Ascending aorta (tissue), 2 donors: ENCODE data around the gene BAG5. TPM values are rescaled to one million over a fixed set of nuclear protein-coding genes. Genes with fewer than 3 reads are reported as not detected.

Experiments
- DNase-seq, 2 donors: peaks; one replicate each; pipeline ENCODE4 v3.0.0-alpha.2; 2019; ENCODE audit warnings: low spot score in 2 of 2
- H3K27ac ChIP-seq, 2 donors: fragments of 200-600 bp; sonication (generic); one replicate each; pipeline ENCODE4 v1.5.1; 2016 to 2017; ENCODE audit warnings: mild to moderate bottlenecking in 1 of 2
- H3K27me3 ChIP-seq: fragments of 200-600 bp; sonication (generic); one replicate; pipeline ENCODE4 v1.5.1; 2017
- H3K36me3 ChIP-seq, 2 donors: fragments of 200-600 bp; sonication (generic); one replicate each; pipeline ENCODE4 v1.5.1; 2016
- H3K4me1 ChIP-seq, 2 donors: fragments of 200-600 bp; sonication (generic); one replicate each; pipeline ENCODE4 v1.5.1; 2016 to 2017; ENCODE audit warnings: mild to moderate bottlenecking in 1 of 2
- H3K4me3 ChIP-seq, 2 donors: fragments of 200-600 bp; sonication (generic); one replicate each; pipeline ENCODE4 v1.5.1; 2016 to 2017; ENCODE audit warnings: mild to moderate bottlenecking in 1 of 2
- H3K9me3 ChIP-seq, 2 donors: fragments of 200-600 bp; sonication (generic); one replicate each; pipeline ENCODE4 v1.5.1; 2016
- intact Hi-C: fragments of 100-400 bp; cut with DNase I; formaldehyde crosslinking; loops from one replicate; pipeline ENCODE4 v1.15.1; 2023
- total RNA-seq: library from RNA; depleted of rRNA; stranded (reverse); fragments of >200 nt; gene quantifications from one replicate; pipeline ENCODE4 v1.1.0, GENCODE V29; 2016
- TF ChIP-seq, protein P1 (sequence below), 3 experiments: fragments of 200-600 bp in 2 of 3; fragments of 450-650 bp in 1 of 3; sonication (generic) in 2 of 3; IDR thresholded peaks; one replicate each; pipeline ENCODE4 v1.5.1; 2016 to 2019; ENCODE audit warnings: antibody characterized with exemption in 3 of 3, mild to moderate bottlenecking in 1 of 3, moderate library complexity in 1 of 3

The BAG5 gene
- total RNA-seq, 1 donor from 2014 or later: 7.1 TPM

DNA sequence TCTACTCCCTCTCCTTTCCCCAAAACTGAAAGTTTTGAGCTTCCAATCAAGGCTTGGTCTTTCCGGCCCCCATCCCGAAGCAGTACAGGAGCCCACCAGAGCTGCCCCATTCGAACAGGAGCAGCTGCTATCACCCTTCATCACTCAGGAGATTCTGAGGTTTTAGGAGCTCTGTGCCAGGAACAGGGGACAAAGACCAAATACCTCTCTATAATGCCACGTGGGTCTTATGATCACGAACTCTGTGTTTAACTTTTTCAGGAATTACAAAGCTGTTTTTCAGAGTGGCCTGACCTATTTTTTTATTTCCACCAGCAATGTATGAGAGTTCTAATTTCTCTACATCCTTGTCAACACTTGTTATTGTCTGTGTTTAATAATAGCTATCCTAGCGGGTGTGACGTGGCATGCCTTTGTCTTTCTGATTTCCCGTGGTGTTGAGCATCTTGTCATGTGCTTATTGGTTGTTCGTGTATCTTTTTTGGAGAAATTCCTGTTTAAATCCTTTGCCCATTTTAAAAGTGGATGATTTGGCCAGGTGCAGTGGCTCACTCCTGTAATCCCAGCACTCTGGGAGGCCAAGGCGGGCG lies 22.0 kb upstream of the BAG5 start:
- DNase-seq: no peak
- TF ChIP-seq, protein P1, sequence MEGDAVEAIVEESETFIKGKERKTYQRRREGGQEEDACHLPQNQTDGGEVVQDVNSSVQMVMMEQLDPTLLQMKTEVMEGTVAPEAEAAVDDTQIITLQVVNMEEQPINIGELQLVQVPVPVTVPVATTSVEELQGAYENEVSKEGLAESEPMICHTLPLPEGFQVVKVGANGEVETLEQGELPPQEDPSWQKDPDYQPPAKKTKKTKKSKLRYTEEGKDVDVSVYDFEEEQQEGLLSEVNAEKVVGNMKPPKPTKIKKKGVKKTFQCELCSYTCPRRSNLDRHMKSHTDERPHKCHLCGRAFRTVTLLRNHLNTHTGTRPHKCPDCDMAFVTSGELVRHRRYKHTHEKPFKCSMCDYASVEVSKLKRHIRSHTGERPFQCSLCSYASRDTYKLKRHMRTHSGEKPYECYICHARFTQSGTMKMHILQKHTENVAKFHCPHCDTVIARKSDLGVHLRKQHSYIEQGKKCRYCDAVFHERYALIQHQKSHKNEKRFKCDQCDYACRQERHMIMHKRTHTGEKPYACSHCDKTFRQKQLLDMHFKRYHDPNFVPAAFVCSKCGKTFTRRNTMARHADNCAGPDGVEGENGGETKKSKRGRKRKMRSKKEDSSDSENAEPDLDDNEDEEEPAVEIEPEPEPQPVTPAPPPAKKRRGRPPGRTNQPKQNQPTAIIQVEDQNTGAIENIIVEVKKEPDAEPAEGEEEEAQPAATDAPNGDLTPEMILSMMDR (IDR thresholded peaks at IDR 0.05): no peak
- Histone ChIP-seq H3K9me3 (no peaks in the 10 kb centered on the region), H3K4me3 (no peak overlapping the region), H3K36me3 (peaks cover 10 to 22% of the 10 kb centered on the region in 2 donors), H3K4me1 (no peaks in the 10 kb centered on the region), H3K27ac (no peak overlapping the region), H3K27me3 (no peaks in the 10 kb centered on the region)
- intact Hi-C loops: no loop called here

DNA sequence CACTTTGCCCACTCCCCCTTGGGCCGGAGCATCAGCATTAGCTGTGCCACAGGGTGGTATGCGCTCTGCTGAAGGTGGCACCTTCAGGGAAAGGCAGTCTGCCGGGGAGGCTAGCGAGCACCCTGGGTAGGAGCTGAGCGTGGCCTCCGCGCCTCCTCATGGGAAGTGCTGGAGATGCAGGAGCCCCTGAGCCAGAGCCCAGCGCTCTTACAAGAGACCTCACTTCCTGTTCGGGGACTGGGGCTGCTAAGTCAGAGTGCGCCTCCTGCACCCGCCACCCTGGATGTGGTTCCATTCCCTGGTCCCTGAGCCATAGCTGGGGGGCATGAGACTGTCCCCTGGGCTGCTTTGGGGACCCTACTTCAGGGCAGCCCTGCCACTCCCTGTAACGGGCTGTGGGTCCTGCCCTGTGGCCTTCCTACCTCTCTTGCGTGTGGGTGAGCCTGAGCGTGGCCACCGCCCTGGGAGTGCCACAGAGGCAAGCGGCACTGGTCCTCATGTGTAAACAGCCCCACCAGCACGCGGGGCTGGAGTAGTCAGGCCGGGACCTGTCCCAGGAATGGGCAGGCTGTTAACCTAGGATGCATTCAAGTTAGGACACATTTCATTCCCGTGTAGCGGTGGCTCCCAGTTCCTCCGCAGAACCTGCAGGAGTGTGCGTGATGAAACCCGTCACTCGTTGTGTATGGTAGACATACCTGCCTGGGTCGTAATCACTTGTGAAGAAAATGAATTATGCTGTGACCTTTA lies 19.7 kb upstream of the BAG5 start:
- H3K9me3 ChIP-seq: no peaks in the 10 kb centered on the region
- H3K36me3 ChIP-seq: peaks cover 6 to 20% of the 10 kb centered on the region in 2 donors
- H3K27me3 ChIP-seq: no peaks in the 10 kb centered on the region
- H3K27ac ChIP-seq: no peak overlapping the region
- no peak overlapping the region for H3K4me3 ChIP-seq
- intact Hi-C loops: no loop called here
- TF ChIP-seq, protein P1 (IDR thresholded peaks at IDR 0.05): no peak
- H3K4me1 ChIP-seq: peaks cover 0 to 2% of the 10 kb centered on the region in 2 donors
- no peak for DNase-seq

DNA sequence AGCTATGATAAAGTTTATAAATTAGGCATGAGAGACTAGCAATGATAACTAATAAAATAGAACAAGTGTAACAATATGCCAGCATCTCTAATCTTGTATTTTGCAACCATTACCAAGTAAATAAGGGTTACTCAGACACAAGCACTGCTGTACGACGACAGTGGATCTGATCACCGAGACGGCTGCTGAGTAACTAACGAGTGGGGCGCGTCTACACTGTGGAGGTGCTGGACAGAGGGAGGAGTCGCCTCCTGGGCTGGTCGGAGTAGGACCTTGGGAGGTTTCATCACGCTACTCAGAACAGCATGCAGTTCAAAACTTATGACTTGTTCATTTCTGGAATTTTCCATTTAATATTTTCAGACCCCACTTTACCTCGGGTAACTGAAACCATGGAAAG lies 18.7 kb upstream of the BAG5 start:
- Histone ChIP-seq H3K27ac (no peak overlapping the region), H3K27me3 (no peaks in the 10 kb centered on the region), H3K4me1 (peaks cover 0 to 10% of the 10 kb centered on the region in 2 donors), H3K4me3 (no peak overlapping the region), H3K36me3 (peaks cover 6 to 20% of the 10 kb centered on the region in 2 donors), H3K9me3 (no peaks in the 10 kb centered on the region)
- TF ChIP-seq, protein P1 (IDR thresholded peaks at IDR 0.05): no peak
- intact Hi-C loops: no loop called here
- no peak for DNase-seq

DNA sequence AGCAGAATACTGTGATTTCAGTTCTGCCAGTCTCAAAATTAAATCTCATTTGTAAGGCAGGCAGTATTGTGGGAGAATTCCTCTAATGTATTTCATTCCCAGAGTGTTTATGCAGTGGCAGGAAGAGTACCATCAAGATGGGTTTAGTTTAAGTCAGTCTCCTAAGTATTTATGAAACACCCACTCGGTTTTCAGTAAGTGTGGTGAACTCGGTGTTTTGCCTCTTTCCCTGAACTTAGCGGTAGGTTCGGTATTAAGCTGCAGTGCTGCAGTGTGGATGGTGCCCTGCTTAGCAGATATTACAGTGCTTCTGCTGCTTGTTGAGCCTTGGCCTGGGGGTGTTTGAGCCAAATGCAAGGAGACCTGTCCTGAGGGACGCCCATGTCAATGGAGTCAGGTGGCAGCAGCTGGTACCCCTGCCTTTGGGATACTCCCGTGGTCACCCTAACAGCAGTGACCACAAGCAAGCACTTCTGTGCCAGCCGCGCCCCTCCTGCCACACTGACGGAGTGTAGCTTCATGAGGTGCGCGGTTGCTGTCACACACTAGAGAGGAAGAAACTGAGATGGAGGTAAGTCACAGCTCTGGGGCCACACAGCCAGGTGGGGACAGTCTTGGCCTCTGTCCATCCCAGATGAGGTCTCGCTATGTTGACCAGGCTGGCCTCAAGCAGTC lies 16.1 kb upstream of the BAG5 start:
- no peaks in the 10 kb centered on the region for H3K9me3 ChIP-seq
- no peaks in the 10 kb centered on the region for H3K27me3 ChIP-seq
- intact Hi-C loops: loop anchor here (10.0 kb wide), 1 partner anchor 336 kb away; no protein-coding TSS in a partner anchor
- no peak overlapping the region for H3K4me3 ChIP-seq
- H3K27ac ChIP-seq: no peak overlapping the region
- H3K4me1 ChIP-seq: peaks cover 0 to 14% of the 10 kb centered on the region in 2 donors
- no peak for DNase-seq
- TF ChIP-seq, protein P1 (IDR thresholded peaks at IDR 0.05): no peak
- peaks cover 16 to 34% of the 10 kb centered on the region in 2 donors for H3K36me3 ChIP-seq

DNA sequence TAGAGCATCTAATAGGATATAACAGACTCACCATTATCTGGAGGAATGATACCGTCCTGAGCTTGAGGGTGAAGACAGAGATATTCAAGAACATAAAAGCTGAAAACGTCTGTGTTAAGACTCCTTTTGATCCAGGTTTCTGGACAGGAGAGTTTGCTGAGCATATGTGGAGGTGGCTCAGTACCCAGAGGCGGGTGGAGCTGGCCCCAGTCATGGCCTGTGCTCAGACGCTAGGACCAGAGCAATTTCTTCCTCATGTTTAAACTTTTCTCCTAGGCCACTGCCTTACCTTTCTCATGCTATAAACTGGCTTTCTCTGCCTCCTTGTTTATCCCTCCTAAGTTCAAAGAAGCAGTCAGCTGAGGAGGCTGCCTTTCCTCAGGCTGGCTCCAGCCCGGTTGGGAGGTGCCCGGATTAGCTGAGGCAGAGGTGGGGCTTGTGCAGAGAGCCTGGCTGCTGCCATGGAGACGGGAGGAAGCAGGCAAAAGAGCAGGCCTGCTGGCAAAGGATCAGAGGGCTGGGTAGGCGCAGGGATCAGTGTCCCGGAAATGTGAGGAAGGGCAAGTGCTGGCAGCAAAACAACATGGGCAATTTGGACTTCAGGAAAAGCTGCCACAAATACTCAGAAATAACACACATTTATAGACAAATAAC lies 14.0 kb upstream of the BAG5 start:
- intact Hi-C loops: loop anchor here (10.0 kb wide), 1 partner anchor 338 kb away; no protein-coding TSS in a partner anchor
- Histone ChIP-seq H3K36me3 (peaks cover 26 to 35% of the 10 kb centered on the region in 2 donors), H3K4me1 (peaks cover 0 to 14% of the 10 kb centered on the region in 2 donors), H3K9me3 (no peaks in the 10 kb centered on the region), H3K27ac (peak overlapping the region; percentile 69 to 73), H3K27me3 (no peaks in the 10 kb centered on the region), H3K4me3 (no peak overlapping the region)
- TF ChIP-seq, protein P1 (IDR thresholded peaks at IDR 0.05): no peak
- peak; percentile 65 to 94 for DNase-seq
